Measurements from ENCODE around the gene FN1.

- TF ChIP-seq CTCF (IDR thresholded peaks at IDR 0.05) (no peak), POLR2A (IDR thresholded peaks at IDR 0.05) (no peak)
These were observed 120.6 kb downstream of the FN1 start for GRCh38 chr2:215315301-215315700.
